Measurements from ENCODE around the gene HMG20A. TPM values are rescaled to one million over a fixed set of nuclear protein-coding genes. Genes with fewer than 3 reads are reported as not detected.

Gene HMG20A
- polyA plus RNA-seq, 3 donors = 64.5 to 75.0 (median 74.2) TPM

DNA sequence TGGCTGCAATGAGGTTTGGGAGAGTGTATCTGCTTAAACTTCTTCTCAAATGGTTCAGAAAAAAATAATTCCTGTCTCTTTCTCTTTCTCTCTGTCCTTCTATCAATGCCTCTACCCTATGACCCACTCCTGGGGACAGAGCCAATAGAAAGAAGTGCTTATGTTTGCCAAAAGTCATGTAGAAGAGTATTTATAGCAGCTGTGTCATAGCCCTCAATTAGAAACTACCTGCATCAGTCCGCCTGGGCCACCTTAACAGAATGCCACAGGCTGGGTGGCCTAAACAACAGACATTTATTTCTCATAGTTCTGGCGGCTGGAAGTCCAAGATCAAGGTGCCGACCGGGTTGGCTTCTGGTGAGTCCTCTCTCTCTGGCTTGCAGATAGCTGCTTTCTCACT, 92.5 kb downstream of the HMG20A start:
- DNase-seq (ENCODE audit: low read depth in 3 of 3, low spot score in 2 of 3) = no peak

DNA sequence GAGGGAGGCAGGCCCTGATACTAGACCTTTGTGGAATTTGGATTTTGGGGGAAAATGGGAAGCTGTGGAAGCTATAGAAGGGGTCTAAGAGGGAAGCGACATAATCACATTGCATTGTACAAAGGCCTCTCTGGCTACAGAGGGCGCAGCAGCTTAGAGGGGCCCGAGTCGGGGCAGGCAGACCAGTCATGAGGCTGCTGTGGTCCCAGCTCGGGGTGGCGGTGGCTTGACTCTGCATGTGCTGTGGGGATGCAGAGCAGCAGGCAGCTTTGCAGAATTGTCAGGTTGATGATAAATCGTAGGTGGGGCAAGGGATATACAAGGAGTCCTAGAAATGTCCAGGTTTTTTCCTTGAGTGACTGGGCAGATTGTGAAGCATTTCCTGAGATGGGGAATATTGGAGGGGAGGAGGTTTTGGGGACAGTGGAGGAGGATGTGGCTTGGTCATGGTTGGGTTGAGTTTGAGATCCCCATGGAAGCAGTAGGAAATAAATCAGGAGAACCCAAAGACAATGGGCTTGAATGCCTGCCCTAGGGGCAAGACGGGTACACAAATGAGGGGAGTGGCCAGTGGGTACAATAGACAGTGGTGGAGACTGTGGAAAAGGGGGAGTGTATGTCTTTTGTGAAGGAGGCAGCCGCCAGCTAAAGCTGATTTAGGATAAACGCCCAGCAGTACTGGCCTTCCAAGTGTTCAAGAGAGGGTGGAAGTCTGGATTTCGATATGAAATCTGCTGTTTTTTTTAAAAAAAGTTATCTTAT, 94.1 kb downstream of the HMG20A start:
- no peak for DNase-seq (ENCODE audit: low read depth in 3 of 3, low spot score in 2 of 3)

DNA sequence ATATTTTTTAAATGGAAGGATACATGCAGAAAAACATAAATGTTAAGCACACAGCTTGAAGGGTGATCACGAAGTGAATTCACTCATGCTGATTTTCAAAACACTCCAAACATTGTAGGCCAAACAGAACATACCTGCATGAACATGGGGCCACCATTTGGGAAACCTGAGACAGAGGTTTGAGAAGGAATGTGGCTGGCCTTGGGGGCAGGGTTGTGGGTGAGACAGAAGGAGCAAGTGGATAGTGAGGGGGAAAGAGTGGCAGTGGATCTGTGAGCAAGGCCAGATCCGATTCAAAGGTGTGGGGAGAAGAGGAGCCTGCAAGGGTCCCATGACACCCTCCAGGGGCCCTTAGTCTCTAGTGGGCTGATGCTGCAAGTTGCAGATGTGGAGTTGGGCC, 94.9 kb downstream of the HMG20A start:
- DNase-seq (ENCODE audit: low read depth in 3 of 3, low spot score in 2 of 3) = no peak

DNA sequence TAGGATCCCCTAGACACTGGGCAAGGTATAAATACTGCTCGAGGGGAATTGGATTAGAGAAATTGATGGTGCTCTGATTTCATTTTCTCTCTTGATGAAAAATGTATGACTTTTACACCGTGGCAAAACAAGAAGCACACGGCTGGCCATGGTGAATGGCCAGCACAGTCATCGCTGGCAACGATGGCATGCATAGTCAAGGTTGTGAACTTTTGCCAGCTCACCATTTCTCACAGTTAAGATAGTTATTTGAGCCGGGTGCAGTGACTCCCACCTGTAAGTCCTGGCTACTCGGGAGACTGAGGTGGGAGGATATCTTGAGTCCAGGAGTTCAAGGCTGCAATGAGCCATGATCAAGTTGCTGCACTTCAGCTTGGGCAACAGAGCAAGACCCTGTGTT, 95.4 kb downstream of the HMG20A start:
- no peak for DNase-seq (ENCODE audit: low read depth in 3 of 3, low spot score in 2 of 3)

DNA sequence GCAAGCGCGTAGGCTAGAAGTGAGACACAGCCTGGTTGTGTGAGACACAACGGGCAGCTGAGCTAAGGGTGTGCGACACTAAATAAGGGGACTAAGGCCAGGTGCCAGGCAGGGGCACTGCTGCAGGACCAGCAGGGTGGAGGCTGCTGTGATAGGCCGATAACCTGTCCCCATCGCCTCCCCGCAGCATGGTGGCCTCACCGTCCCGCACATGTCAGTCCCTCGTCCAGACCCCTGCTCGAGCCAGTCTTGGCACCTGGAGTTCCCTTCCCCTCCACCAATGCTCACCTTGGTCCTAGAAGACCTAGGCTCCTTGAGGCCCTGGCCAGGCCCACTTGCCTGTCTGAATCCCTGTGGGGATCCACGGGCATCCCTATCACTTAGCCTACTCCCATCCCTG, 96.1 kb downstream of the HMG20A start:
- DNase-seq (ENCODE audit: low read depth in 3 of 3, low spot score in 2 of 3) = no peak

DNA sequence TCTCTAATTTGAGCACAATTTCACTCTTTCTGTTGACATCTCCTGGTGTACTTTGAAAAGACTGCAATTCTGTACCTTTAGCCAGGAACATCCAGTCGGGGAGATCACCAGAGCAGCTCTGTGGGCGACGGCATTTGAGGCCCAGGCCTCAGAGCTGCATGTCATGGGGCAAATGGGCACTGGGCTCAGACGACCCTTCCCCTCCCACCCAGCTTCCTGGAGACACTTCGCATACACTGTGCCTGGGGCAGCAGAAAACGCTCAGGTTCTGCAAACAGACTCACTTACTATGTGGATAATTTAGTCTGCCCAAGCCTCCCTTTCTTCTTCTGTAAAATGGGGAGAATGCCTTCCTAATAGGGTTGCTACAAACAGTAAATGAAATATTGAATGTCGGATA, 96.9 kb downstream of the HMG20A start:
- DNase-seq (ENCODE audit: low read depth in 3 of 3, low spot score in 2 of 3) = no peak

DNA sequence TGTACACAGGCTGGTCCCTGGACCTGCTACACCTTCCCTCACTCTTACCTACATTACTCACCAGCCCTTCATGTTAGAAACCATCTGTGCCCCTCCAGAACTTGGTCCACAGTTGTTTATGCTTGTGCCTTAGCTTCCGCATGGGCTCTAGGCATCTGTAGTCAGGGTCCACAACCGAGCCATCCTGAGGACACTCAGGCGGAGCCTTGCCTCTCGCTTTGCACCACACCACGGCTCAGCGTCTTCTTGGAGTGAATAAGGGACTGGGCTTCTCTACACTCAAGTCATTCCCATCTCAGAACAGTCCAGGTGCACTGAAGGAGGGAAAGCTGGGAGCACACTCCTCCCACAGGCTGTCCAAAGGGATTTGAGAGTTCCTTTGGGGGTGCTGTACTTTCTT, 97.8 kb downstream of the HMG20A start:
- no peak for DNase-seq (ENCODE audit: low read depth in 3 of 3, low spot score in 2 of 3)

DNA sequence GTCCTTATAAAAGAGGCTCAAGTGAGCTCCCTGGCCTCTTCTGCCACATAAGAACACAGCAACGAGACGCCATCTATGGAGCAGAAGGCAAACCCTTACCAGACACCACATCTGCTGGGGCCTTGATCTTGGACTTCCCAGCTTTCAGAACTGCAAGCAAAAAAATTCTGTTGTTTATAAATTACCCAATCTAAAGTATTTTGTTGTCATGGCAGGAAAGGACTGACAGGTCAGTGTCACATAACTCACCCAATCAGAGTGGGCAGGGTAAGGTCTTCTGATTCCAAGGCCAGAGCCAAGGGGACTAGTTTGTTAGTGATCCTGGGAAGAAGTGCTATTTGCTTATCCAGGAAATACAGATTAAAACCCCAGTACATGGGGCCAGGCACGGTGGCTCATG, 98.9 kb downstream of the HMG20A start:
- DNase-seq (ENCODE audit: low read depth in 3 of 3, low spot score in 2 of 3) = no peak

DNA sequence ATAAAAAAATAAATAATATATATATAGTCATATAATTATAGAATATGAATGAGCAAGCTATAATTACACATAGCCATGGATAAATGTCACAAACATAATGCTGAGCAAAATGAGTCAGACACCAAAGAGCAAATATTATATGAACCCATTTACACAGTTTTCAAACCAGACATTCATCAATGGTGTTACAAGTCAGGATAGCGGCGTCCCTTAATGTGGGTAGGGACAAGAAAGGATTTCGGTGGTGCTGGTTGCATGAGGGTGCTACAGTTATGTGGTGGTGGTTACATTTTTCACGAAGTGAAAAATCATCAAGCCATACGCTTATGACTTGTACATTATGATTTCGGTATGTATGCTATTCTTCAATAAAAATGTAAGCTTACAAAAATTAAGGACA, 100.5 kb downstream of the HMG20A start:
- DNase-seq (ENCODE audit: low read depth in 3 of 3, low spot score in 2 of 3) = no peak

DNA sequence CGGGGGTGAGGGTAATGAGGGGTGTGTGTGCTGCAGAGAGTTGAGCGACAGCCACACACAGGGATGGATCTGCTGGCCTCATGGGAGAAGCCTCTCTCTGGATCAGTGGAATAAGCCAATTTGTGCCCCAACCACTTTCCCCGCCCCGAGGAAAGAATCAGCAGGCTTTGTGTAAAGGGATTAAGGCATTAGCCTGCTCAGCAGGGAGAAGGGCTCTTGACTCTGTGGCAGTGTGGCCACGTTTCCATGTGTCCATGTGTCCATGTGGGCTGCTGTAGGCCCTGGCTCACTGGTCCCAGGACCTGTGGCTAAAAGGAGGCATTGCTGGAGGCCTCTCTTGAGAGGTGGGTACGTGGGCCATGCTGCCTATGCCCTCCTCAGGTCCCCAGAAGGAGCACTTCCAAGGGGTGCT, 104.7 kb downstream of the HMG20A start:
- DNase-seq (ENCODE audit: low read depth in 3 of 3, low spot score in 2 of 3) = no peak

DNA sequence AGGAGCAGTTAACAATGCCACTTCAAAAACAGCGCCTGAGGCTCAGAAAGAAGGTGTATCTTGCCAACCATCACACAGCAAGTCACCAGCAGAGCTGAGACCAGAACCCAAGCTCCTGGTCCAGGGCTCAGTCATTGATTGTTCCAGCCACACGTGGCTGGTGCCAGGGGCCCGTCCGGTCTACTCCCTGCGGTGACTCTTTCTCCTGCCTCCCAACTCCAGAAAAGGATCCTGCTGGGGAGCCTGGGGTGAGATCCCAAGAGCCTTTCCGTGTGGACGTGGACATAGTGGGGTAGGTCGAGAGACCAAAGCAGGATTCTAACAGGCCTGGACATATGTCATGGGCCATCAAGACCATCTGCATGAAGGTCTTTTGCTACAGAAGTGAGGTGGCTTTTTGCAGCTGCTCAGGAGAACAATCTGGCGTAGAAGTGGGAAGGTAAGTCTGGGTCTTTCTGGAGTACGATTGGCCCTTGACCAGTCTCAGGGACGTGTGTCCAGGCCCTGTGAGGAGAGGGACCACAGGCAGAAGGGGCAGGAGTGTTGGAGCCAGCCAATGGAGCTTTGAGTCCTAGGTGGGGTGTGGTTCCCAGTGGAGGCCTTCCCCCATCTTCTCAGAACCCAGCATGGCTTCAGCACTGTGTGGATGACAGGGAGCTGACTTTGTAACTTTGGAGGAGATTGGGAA, 105.4 kb downstream of the HMG20A start:
- no peak for DNase-seq (ENCODE audit: low read depth in 3 of 3, low spot score in 2 of 3)

DNA sequence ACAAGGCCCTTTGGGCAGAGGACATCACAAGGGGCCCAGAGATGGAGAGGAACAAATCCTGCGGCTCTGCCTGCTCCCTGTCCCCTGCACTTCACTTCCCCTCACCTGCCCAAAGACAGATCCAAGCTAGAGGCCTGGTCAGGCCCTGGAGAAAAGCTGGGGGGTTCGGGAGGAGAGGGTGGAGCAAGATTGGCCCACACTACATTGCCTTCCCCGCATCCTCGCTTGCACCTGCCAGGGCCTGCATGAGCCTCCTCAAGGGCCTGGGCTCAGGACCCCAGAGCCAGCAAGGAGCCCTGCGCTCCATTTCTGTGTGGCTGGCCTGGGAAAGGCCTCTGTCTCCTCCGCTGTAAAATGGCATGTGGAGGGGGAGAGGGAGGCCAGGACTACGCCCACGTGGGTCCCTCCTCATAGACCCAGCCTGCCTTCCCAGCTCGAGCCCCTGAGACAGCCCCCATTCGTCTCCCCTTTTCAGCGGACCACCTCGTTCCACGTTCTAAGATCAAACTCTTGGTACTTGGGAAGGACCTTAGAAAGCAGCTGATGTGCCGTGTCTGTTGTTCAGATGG, 106.0 kb downstream of the HMG20A start:
- no peak for DNase-seq (ENCODE audit: low read depth in 3 of 3, low spot score in 2 of 3)

DNA sequence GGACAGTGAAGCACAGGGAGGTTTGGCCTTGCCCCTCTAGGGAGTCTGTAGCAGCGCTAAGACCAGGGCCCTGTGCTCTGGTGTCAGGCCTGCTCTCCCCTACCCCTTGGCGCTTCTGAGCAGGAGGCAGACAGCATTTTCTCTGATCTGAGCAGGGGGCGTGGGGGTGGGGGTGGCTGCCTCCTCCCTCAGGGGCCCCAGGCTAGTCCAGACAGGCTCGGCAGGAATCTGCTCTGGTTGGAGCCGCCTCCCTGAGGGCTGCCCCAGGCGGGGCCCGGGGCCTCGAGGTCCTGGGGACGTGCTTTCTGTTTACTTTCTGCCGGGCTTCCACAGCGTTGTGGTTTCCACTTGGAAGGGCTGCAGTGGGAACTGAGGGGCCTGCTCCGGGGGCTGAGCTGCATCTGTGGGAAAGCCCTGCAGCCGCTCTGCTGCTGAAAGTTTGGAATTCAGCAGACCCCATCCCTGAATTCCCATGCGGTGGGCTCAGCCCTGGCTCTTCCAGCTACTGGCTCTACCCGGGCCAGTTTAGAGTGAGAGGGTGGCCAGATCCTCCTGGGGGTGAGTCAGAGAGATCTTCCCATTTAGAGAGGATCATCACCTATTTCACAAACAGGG, 106.6 kb downstream of the HMG20A start:
- DNase-seq (ENCODE audit: low read depth in 3 of 3, low spot score in 2 of 3) = no peak

DNA sequence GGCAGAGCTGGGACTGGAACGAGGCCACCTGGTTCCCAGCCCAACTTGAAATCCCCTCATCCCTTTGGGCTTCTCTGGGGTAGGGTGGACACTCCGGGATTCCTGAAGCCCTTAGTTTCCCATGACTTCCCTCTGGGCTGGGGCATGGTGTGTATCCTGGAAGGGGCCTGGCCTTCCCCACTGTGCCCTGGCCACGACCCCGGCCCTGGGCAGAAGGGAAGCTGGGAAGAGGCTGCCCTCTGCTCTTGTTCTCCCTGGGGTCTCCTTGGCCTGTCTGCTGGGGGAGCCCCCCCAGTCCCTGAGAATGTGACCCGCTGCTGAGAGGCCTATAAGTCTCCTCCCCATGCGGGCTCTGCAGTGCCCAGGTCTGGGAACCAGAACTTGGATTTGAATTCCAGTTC, 107.1 kb downstream of the HMG20A start:
- DNase-seq (ENCODE audit: low read depth in 3 of 3, low spot score in 2 of 3) = no peak

DNA sequence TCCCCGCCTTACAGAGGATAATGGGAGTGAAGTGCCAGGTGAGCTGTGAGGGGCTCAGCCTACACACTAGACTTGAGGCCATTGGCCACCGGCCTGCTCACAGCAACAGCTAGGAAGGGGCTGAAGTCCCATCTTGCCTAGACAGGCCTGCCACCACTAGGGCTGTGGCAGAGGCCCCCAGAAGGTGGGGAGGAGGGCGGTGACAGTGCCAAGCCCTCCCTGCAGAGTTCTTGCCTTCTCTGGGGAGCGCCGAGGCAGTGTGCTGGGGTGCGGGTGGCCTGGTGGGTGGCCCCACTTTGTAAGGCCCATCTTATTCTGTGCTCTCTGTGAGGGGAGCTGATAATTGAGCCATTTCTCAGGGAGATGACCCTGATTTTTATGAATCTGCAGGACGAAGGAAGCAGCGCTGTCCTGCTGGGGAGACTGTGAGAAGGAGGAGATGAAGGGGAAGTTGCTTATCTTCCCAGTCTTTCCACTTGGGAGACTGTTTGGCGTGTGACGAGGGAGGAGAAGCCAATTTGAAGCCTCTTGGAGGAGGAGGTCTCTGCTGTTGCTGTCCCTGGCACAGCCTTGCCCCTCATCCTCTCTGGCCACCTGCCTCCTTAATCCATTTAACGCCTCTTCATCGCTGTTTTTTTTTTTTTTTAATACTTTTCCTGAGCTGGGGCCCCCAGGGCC, 107.7 kb downstream of the HMG20A start:
- DNase-seq (ENCODE audit: low read depth in 3 of 3, low spot score in 2 of 3) = no peak

DNA sequence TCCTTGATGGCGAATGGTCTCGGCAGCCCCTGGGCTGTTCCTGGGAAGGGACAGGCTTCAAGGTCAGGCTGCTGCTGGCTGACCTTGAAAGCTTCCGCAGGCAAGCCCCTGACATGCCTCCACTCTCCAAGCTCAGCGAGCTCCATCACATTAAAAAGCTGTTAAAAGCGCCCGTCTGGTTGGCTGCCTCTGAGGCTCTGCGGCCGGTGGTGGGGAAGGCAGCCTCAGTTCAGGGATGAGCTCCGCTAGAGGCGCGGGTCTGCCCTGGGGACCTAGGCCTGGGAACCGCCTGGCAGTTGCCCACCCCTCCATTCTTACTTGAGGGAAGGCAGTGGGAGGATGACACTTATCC, 108.3 kb downstream of the HMG20A start:
- DNase-seq (ENCODE audit: low read depth in 3 of 3, low spot score in 2 of 3) = no peak

DNA sequence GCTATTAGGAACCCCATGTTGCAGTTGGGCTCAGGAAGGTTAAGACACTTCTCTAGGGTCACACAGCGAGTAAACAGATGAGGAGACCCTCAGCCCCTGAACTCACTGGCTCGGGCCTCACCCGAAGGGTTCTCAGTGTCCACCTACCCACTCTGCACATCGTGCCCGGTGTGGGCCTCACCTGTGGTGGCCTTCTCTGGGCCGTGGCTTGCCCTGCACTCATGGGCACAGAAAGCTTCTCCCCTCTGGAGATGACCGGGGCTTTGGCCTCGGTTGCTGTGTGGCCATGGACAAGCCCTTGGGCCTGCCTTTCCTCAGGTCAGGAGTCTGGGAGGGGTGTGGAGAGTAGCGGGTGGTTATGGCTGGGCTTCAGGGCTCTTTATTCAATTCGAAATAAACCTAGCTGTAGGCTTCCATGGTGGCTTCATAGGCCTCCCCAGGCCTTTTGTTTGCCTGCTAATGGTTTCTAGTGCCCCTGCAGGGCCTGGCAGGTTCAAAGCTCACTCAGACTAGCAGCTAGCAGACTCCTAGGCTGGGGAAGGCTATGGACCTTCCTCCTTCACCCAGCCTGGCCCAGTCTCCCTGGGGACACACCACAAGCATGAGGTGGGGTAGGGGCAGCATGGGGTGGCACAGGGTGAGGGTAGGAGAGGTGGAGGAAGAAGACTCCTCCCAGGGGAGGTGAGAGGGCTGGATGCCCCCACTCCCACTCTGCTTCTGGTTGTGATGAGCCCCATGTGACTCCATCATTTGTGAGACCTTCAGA, 108.9 kb downstream of the HMG20A start:
- DNase-seq (ENCODE audit: low read depth in 3 of 3, low spot score in 2 of 3) = no peak

DNA sequence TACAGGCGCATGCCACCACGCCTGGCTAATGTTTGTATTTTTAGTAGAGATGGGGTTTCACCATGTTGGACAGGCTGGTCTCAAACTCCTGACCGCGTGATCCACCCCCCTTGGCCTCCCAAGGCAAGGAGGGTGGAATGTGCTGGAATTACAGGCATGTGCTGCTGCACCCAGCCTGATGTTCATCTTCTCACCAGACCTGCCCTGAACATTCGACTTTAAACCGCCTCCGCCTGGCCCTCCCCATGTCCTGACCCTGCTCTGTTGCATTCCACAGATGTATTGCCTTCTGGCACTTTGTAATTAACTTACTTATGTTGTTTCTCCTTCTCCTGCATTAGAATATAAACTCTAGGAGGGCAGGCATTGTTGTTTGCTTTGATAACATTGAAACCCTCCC, 109.9 kb downstream of the HMG20A start:
- no peak for DNase-seq (ENCODE audit: low read depth in 3 of 3, low spot score in 2 of 3)

DNA sequence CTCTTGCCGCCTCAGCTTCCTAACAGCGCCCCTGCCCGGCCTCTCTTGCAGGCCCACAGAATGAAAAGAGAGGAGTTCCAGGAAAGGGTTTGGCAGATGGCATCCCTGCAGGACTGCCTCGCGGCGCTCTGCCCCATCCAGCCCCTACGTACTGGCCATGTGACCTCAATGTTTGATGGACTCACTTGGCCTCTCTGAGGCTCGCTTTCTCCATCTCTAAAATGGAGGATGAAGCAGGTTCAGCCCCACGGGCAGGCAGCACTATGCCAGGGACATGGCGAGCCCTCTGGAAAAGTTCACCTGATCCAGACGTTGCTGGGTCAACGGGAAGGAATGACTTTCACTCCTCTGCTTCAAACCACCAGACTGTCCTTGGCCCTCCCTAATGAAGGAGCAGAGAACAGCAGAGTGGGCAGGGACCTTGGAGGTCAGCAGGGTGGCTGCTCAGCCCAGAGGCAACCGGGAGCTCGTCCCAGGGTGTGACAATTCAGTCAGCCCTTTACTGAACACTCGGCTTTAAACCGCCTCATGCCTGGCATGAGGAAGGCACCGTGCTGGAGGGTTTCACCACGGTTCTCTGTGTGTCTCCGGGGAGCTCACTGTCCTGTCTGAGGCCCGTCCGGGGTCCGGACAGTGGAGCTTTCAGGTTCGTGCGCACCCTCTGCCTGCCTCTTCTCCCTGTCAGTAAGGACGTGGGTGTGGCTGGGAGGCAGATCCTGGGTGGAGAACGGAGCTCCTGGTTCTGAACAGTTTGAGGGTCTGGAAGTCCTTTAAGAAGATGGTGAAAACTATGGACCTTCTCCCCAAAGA, 110.7 kb downstream of the HMG20A start:
- no peak for DNase-seq (ENCODE audit: low read depth in 3 of 3, low spot score in 2 of 3)
